Psoas muscle (tissue), 8 donors: ENCODE data around the gene ADCYAP1. TPM values are rescaled to one million over a fixed set of nuclear protein-coding genes. Genes with fewer than 3 reads are reported as not detected.

ENCODE experiments used
- ATAC-seq, 4 donors: fragments of 200-7000 bp; cut with Tn5 transposase; one replicate each; pipeline ENCODE4 v1.9.1; 2020; ENCODE audit warnings: moderate library complexity in 3 of 4, mild to moderate bottlenecking in 2 of 4
- DNase-seq, 2 donors: peaks; one replicate each; pipeline ENCODE4 v3.0.0-alpha.2; 2020
- H3K27ac ChIP-seq: fragments of 200-600 bp; one replicate; pipeline ENCODE4 v1.8.0; 2022
- H3K27me3 ChIP-seq, 3 donors: fragments of 200-600 bp in 1 of 3; one replicate each; pipeline versions ENCODE4 v1.6.1 to v1.8.0; 2013 to 2022; ENCODE audit warnings: low read length in 2 of 3, mild to moderate bottlenecking in 2 of 3, moderate library complexity in 1 of 3; ENCODE audit not compliant: insufficient read depth in 3 of 3
- H3K36me3 ChIP-seq, 2 donors: fragments of 200-600 bp in 1 of 2; one replicate each; pipeline versions ENCODE4 v1.6.1 to v1.8.0; 2013 to 2022; ENCODE audit warnings: low read depth in 1 of 2, mild to moderate bottlenecking in 1 of 2, moderate library complexity in 1 of 2; ENCODE audit not compliant: insufficient read depth in 1 of 2
- H3K4me1 ChIP-seq: fragments of 200-600 bp; one replicate; pipeline ENCODE4 v1.8.0; 2022
- H3K4me3 ChIP-seq: fragments of 200-600 bp; one replicate; pipeline ENCODE4 v1.8.0; 2022; ENCODE audit warnings: mild to moderate bottlenecking
- H3K9me3 ChIP-seq: fragments of 200-600 bp; one replicate; pipeline ENCODE4 v1.8.0; 2022
- WGBS, 3 donors: extraction: QIAGEN DNeasy Blood & Tissue Kit; methylation state at CpG; one replicate each; pipeline versions ENCODE4 v1.1.6 to v1.1.7; 2013; 5-methylcytosine and 5-hydroxymethylcytosine counted together
- intact Hi-C, 2 donors: fragments of 100-400 bp; cut with DNase I; formaldehyde crosslinking; loops; one replicate each; pipeline versions ENCODE4 v1.11.0 to v1.14.2; 2022
- polyA plus RNA-seq, 3 donors: library from polyadenylated mRNA; stranded (reverse); fragments of 200-250 nt; gene quantifications; one replicate each; pipeline ENCODE4 v1.2.3, GENCODE V29; 2013
- total RNA-seq, 4 donors: library from RNA; stranded (reverse); fragmentation: NEBNext Ultra II Directional in 2 of 4; extraction: Animal tissue kit (Norgen Biotek cat#: 25700) in 2 of 4; gene quantifications; one replicate each; pipeline versions ENCODE4 v1.2.1 to v1.2.4, GENCODE V29; 2021 to 2023
- TF ChIP-seq, protein P1 (sequence below): fragments of 200-600 bp; IDR thresholded peaks from one replicate; pipeline ENCODE4 v1.8.0; 2022; ENCODE audit warnings: antibody characterized with exemption
- donor health status: healthy with polysubstance abuse.
- donor health status: DM: no; HTN: no; CAD: no; lungs with moderate emphysema.
- donor health status: Bipolar disorder and iron deficiency.
- donor health status: healthy.
- donor health status: DM: yes; HTN: yes; CAD: no.
- donor health status: DM: no; HTN: no; CAD: no.
- donor health status: DM: no; HTN: no; CAD: no.
- donor health status: DM: yes; HTN: yes; CAD: no.

ADCYAP1 gene
- total and polyA plus RNA-seq, 7 donors = 0.03 to 0.21 (median 0.05) TPM; not detected in 3

DNA sequence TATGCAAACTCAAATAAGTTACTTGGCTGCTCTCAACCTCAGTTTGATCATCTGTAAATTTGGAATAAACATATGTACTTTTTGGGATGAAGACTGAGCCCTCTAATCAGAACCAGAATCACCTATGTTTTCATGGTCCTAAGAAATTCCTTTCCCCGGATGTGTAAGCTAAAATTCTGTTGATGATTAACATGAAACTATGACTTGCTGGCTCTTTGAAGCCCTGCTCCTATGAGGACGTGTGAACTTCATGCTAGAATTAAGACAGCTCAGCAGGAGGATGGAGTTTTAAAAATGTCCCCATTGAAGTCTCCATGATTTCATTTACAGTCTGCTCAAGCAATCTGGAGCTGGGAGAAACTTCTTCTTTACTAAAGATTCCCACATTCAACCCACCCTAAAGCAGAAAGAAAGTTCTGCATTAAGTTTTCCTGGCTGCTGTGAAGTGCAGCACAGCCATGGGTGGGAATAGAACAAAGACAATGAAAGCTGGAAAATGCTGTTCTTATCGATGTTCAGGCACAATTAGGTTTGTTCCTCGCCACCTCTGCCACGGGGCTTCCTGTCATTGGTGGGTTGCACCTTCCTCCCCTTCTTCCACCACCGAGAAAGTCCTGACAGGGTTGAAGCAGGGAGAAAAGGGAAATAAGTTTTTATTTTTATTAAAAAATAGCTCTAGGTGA, 50.9 kb downstream of the ADCYAP1 start:
- H3K4me1 ChIP-seq = no peaks in the 10 kb centered on the region
- ATAC-seq (no peak), DNase-seq (no peak)
- H3K4me3 ChIP-seq = no peak overlapping the region
- intact Hi-C loops = no loop called here
- no peak overlapping the region for H3K27ac ChIP-seq
- 57 to 61% (median 58%) methylated on average over 6 of the region's 6 CpGs for WGBS, 3 donors
- H3K36me3 ChIP-seq = no peaks in the 10 kb centered on the region
- no peaks in the 10 kb centered on the region for H3K27me3 ChIP-seq
- no peaks in the 10 kb centered on the region for H3K9me3 ChIP-seq
- TF ChIP-seq, protein P1, sequence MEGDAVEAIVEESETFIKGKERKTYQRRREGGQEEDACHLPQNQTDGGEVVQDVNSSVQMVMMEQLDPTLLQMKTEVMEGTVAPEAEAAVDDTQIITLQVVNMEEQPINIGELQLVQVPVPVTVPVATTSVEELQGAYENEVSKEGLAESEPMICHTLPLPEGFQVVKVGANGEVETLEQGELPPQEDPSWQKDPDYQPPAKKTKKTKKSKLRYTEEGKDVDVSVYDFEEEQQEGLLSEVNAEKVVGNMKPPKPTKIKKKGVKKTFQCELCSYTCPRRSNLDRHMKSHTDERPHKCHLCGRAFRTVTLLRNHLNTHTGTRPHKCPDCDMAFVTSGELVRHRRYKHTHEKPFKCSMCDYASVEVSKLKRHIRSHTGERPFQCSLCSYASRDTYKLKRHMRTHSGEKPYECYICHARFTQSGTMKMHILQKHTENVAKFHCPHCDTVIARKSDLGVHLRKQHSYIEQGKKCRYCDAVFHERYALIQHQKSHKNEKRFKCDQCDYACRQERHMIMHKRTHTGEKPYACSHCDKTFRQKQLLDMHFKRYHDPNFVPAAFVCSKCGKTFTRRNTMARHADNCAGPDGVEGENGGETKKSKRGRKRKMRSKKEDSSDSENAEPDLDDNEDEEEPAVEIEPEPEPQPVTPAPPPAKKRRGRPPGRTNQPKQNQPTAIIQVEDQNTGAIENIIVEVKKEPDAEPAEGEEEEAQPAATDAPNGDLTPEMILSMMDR = no peak

DNA sequence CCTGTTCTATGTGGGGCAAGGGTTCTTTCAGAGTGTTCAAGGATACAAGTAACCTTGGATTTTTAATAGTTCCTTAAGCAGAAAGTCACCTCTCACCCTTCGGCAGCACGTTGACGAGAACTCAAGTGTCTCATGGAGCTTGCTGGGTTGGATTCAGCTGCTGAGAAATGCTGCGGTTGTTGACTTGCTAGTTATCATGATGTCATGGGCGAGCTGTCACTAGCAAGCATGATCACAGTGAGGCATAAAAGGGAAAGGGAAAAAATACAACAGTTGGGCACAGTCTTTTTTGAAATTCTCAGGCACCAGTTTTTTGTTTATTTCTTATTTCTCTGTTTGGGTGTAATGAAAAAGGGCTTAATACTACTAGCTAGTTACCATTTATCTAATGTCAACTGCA, 53.2 kb downstream of the ADCYAP1 start:
- DNase-seq = no peak
- ATAC-seq = no peak
- Histone ChIP-seq H3K9me3 (no peaks in the 10 kb centered on the region), H3K27me3 (no peaks in the 10 kb centered on the region), H3K27ac (no peak overlapping the region), H3K4me3 (no peak overlapping the region), H3K36me3 (no peaks in the 10 kb centered on the region), H3K4me1 (no peaks in the 10 kb centered on the region)
- TF ChIP-seq, protein P1 = no peak
- intact Hi-C loops = no loop called here
- WGBS, 3 donors = 71 to 81% (median 72%) methylated on average over 5 of the region's 5 CpGs

DNA sequence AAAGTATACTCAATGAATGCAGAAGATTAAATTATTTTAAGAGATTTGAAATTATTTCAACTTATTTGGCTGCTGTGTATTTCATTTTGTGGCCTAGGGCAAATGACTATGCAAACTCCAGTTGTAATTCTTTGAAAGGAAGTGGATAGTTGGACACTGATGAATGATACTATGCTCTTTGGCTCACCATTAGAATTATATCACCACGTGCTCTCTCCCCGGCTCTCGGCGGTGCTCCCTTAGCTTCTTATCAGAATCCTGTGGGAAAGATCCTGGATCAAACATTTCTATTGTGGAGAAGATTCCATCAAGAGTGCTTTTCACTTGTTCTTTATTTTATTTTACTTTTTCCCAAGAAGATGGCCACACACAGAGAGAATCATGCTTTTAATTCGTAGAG, 55.2 kb downstream of the ADCYAP1 start:
- Histone ChIP-seq H3K4me3 (no peak overlapping the region), H3K27ac (no peak overlapping the region), H3K9me3 (no peaks in the 10 kb centered on the region), H3K27me3 (no peaks in the 10 kb centered on the region), H3K36me3 (no peaks in the 10 kb centered on the region), H3K4me1 (no peaks in the 10 kb centered on the region)
- intact Hi-C loops = loop anchor here (10.0 kb wide), 1 partner anchor 95 kb away; no protein-coding TSS in a partner anchor
- no peak for ATAC-seq
- 44 to 46% (median 46%) methylated on average over 5 of the region's 5 CpGs for WGBS, 3 donors
- TF ChIP-seq, protein P1 = no peak
- DNase-seq = no peak

Other genes starting within 250 kb of the ADCYAP1 start
- under 1 TPM in 3 of 4 donors, not detected in 1; 0.26 to 0.65 (median 0.32) TPM for gene TYMS, start 247.2 kb upstream of the ADCYAP1 start, total RNA-seq
- gene TYMS, start 247.2 kb upstream of the ADCYAP1 start, polyA plus RNA-seq = under 1 TPM; 0.25 to 0.49 (median 0.31) TPM
- 10 to 100 TPM in 3 of 4 donors, 1 to 10 TPM in 1; 5.2 to 27.2 (median 10.3) TPM for gene ENOSF1, start 192.2 kb upstream of the ADCYAP1 start, total RNA-seq
- 1 to 10 TPM; 5.1 to 6.1 (median 5.1) TPM for gene ENOSF1, start 192.2 kb upstream of the ADCYAP1 start, polyA plus RNA-seq
- 10 to 100 TPM; 12.2 to 29.5 (median 18.3) TPM for gene YES1, start 92.6 kb upstream of the ADCYAP1 start, total RNA-seq
- gene YES1, start 92.6 kb upstream of the ADCYAP1 start, polyA plus RNA-seq = 10 to 100 TPM in 2 of 3 donors, 1 to 10 TPM in 1; 8.7 to 14.6 (median 10.7) TPM